Activated T-cell treated with anti-CD3 and anti-CD28 coated beads, Interleukin-2, amount 50 U/mL, for 4 hours (primary cell): ENCODE data around the gene AHCY. TPM values are rescaled to one million over a fixed set of nuclear protein-coding genes. Genes with fewer than 3 reads are reported as not detected.
"Not testable (repeated sequence)": the region's sequence is repeated elsewhere in the genome, so short reads cannot be mapped to it uniquely, and the experiment has no call there.

Experiments
- ATAC-seq, 2 donors: fragments of 200-7000 bp; cut with Tn5 transposase; one replicate each; pipeline ENCODE4 v1.10.0; 2021
- DNase-seq: peaks from one replicate; pipeline ENCODE4 v3.0.0-alpha.2; 2020
- H3K27me3 Mint-ChIP-seq: one replicate; pipeline ENCODE4 v1.8.0; 2021; ENCODE audit warnings: low read depth, mixed read lengths
- H3K36me3 Mint-ChIP-seq: one replicate; pipeline ENCODE4 v1.8.0; 2022; ENCODE audit warnings: mixed read lengths; ENCODE audit not compliant: insufficient read depth
- H3K4me1 Mint-ChIP-seq: one replicate; pipeline ENCODE4 v1.8.0; 2021; ENCODE audit warnings: low read depth, mixed read lengths
- H3K4me3 Mint-ChIP-seq: one replicate; pipeline ENCODE4 v1.8.0; 2021; ENCODE audit warnings: mild to moderate bottlenecking, moderate library complexity, mixed read lengths
- H3K9me3 Mint-ChIP-seq: one replicate; pipeline ENCODE4 v1.8.0; 2021; ENCODE audit warnings: mixed read lengths
- total RNA-seq, 3 donors: library from RNA; stranded (reverse); gene quantifications; one replicate each; pipeline ENCODE4 v1.2.1, GENCODE V29; 2021

Gene AHCY
- total RNA-seq, 3 donors from 2014 or later = 172 to 217 (median 189) TPM

DNA sequence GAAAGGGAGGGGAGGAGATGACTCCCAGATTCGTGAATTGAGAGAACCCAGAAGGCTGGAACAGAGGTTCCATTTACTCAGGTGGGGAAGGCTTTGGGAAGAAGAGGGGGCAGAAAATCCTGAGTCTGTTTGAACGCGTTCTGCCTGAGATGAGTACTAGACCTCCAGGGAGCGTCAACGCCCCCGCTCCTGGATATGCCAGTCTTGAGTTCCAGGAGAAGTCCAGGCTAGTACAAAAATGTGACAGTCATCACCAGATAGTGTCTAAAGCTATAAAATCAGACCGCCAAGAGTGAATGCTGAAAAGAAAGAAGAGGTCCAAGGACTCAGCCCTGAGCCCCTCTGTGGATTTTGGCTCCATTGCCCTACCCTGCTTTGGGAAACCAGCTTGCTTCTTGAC, 8.6 kb downstream of the AHCY start:
- Mint-ChIP-seq H3K36me3 (peaks cover 49% of the 10 kb centered on the region), H3K4me3 (no peak overlapping the region)
- no peak for DNase-seq

DNA sequence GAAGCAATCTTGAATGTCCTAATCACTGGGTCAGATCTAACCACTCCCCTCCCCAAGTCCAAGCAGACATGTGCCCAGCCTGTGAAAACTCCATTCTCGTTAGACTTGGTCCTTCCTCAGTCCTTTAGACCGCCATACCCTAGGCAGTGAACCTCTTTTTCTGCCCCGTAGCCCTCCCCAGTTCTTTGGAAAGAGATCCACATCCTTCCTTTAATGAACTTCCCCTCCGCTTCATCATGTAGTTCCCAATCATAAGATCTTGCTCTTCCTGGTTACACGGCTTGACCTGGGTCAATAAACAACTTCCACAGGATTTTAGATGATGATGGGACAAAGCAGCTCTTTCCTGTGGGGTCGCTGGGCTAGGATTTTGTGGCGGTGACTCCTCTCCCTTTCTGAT, 9.6 kb downstream of the AHCY start:
- H3K27me3 Mint-ChIP-seq = no peaks in the 10 kb centered on the region
- H3K4me1 Mint-ChIP-seq = no peaks in the 10 kb centered on the region
- no peak overlapping the region for H3K4me3 Mint-ChIP-seq
- DNase-seq (no peak), ATAC-seq (no peak)
- H3K36me3 Mint-ChIP-seq = peaks cover 49% of the 10 kb centered on the region
- H3K9me3 Mint-ChIP-seq = no peaks in the 10 kb centered on the region

More for the DNA sequence above, 8.6 kb downstream of the AHCY start:
- H3K27me3 Mint-ChIP-seq = no peaks in the 10 kb centered on the region
- H3K9me3 Mint-ChIP-seq = no peaks in the 10 kb centered on the region
- H3K4me1 Mint-ChIP-seq = no peaks in the 10 kb centered on the region
- no peak for ATAC-seq

DNA sequence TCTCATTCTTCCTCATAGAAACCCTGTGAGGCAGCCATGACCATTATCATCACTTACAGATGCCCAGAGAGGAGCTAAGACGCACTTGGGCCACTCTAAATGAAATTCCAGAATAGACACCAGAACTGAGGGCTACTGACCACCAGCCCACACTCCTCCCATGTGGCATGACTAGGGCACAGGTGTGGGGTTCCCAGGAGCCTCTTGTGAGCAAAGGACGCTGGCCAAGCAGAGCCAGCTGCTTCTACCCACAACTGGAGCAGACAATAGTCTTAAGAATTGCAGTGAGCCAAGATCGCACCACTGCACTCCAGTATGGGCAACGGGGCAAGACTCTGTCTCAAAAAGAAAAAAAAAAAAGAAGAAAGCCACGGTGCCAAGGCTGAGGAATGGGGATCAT, 10.0 kb downstream of the AHCY start:
- no peak overlapping the region for H3K4me3 Mint-ChIP-seq

DNA sequence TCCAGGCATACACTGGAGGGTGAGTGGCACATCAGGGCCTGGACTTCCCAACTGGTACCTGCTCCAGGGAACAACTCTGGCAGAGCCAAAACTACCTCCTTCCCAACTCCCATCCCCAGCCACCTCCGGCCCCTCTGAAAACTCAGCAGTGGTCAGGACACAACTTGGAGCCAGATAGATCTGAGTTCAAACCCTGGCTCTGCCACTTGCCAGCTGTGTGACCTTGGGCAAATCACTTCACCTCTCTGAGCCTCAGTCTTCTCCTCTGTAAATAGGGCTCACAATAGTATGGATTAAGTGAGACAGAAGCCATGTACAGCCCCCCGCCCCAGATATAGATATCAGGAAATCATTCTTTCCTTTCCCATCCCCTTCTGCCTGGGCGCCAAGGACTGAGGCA, 10.7 kb downstream of the AHCY start:
- no peaks in the 10 kb centered on the region for H3K27me3 Mint-ChIP-seq
- ATAC-seq (no peak), DNase-seq (no peak)
- no peak overlapping the region for H3K4me3 Mint-ChIP-seq
- no peaks in the 10 kb centered on the region for H3K9me3 Mint-ChIP-seq
- H3K4me1 Mint-ChIP-seq = no peaks in the 10 kb centered on the region
- H3K36me3 Mint-ChIP-seq = peaks cover 50% of the 10 kb centered on the region

More for the DNA sequence above, 10.0 kb downstream of the AHCY start:
- no peak for DNase-seq
- Mint-ChIP-seq H3K27me3 (no peaks in the 10 kb centered on the region), H3K36me3 (peaks cover 49% of the 10 kb centered on the region), H3K9me3 (no peaks in the 10 kb centered on the region), H3K4me1 (no peaks in the 10 kb centered on the region)
- ATAC-seq = no peak

DNA sequence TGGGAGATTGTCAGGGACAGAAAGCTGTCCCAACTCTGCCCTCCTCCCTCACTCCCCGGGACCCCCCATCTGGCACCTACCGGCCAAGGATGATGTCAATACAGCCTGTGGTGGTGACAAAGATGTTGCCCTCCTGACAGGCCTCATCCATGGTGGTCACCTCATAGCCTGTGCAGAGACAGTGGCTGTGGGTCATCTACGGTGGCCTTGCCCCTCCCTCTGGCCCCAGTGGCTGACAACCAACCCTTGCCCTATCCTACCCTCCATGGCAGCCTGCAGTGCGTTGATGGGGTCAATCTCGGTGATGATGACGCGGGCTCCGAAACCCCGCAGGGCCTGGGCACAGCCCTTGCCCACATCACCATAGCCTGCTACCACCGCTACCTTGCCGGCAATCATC, 12.7 kb downstream of the AHCY start:
- H3K27me3 Mint-ChIP-seq = no peaks in the 10 kb centered on the region
- ATAC-seq (no peak), DNase-seq (no peak)
- no peaks in the 10 kb centered on the region for H3K9me3 Mint-ChIP-seq
- no peak overlapping the region for H3K4me3 Mint-ChIP-seq
- H3K4me1 Mint-ChIP-seq = no peaks in the 10 kb centered on the region
- peaks cover 54% of the 10 kb centered on the region for H3K36me3 Mint-ChIP-seq

DNA sequence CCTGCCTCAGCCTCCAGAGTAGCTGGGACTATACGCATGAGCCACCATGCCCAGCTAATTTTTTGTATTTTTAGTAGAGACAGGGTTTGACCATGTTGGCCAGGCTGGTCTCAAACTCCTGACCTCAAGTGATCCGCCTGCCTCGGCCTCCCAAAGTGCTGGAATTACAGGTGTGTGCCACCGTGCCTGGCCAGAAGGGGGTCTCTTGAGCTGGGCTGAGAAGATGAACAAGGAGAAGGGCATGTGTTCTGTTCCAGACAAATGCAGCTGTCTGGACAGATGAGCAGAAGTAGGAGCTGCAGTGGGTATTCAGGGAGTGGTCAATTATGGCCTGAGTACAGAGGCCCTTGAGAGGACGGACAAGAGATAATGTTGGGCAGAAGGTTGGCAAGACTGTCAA, 15.7 kb downstream of the AHCY start:
- ATAC-seq, H3K9me3 Mint-ChIP-seq, H3K27me3 Mint-ChIP-seq, DNase-seq, H3K4me3 Mint-ChIP-seq, H3K4me1 Mint-ChIP-seq: not testable (repeated sequence)
- H3K36me3 Mint-ChIP-seq = peaks cover 35% of the 10 kb centered on the region

DNA sequence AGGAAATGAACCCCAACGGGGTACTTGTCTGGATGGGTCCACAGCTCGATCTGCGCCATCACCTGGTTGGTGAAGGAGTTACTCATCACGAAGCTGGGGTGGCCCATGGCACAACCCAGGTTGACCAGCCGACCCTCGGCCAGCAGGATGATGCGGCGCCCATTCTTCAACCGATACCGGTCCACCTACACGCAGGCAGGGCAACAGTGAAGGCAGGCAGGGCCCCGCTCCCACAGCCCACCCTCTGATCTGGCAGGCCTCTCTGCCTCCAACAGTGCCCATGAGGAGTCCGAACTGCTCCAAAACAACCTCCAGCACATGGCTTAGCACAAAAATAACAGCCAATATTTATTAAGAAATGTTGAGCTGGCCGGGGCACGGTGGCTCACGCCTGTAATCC, 17.7 kb downstream of the AHCY start:
- no peaks in the 10 kb centered on the region for H3K4me1 Mint-ChIP-seq
- H3K4me3 Mint-ChIP-seq = no peak overlapping the region
- no peak for ATAC-seq
- H3K36me3 Mint-ChIP-seq = peaks cover 27% of the 10 kb centered on the region
- no peaks in the 10 kb centered on the region for H3K27me3 Mint-ChIP-seq
- no peak for DNase-seq
- H3K9me3 Mint-ChIP-seq = no peaks in the 10 kb centered on the region

DNA sequence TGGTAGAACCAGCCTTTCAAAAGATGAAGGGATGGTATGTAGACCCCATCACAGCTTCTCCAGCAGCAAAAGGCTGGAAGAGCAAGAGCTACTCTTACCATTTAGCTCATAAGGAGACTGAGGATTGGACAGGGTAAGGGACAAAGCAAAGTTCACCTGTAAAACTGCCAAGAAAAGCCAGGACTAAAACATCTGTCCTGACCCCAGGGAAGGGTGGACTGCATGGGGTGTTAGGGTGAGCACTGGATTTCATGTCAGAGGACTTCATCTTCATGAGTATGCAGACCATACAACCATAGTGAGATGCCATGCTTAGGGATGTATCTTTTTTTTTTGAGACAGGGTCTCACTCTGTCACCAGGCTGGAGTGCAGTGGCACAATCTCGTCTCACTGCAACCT, 19.3 kb downstream of the AHCY start:
- ATAC-seq (no peak), DNase-seq (no peak)
- Mint-ChIP-seq H3K9me3 (no peaks in the 10 kb centered on the region), H3K4me3 (no peak overlapping the region), H3K4me1 (no peaks in the 10 kb centered on the region), H3K27me3 (no peaks in the 10 kb centered on the region), H3K36me3 (peaks cover 25% of the 10 kb centered on the region)

DNA sequence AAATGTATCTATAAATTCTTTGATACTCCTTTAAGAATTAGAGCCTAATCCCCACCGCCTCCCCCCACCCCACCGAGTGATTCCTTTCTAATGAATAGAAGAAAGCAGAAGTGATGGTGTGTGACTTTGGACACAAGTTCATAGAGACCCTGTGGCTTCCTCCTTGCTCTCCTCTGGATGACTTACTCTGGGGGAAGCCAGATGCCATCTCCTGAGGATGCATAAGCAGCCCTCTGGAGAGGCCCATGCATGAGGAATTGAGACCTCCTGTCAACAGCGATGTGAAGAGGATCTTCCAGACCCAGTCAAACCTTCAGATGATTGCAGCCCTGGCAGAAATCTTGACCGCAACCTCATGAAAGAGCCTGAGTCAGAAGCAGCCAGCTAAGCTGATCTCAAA, 21.1 kb downstream of the AHCY start:
- no peak for ATAC-seq
- Mint-ChIP-seq H3K4me3 (no peak overlapping the region), H3K4me1 (no peaks in the 10 kb centered on the region), H3K36me3 (peaks cover 32% of the 10 kb centered on the region), H3K9me3 (no peaks in the 10 kb centered on the region), H3K27me3 (no peaks in the 10 kb centered on the region)
- DNase-seq = no peak

DNA sequence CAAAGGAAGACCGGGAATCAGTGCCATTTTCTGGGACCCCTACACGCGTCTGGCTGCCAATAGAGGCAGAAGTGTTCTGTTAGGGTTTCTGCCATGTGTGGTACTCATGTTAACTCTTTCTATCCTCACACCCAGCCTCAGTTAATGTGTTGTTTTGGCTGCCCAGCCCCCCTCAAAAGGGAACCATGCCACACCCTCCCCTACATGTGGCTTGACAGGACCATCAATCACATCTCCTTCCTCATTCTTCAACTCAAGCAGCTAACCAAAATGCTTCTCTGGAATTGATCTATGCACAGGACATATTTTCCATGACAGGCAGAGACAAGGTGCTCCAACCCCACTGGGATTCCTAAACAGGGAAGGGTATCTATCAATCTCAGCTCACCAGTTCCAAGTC, 22.0 kb downstream of the AHCY start:
- H3K9me3 Mint-ChIP-seq = no peaks in the 10 kb centered on the region
- no peaks in the 10 kb centered on the region for H3K27me3 Mint-ChIP-seq
- H3K4me3 Mint-ChIP-seq = no peak overlapping the region
- H3K4me1 Mint-ChIP-seq = no peaks in the 10 kb centered on the region
- peaks cover 27% of the 10 kb centered on the region for H3K36me3 Mint-ChIP-seq
- no peak for DNase-seq
- ATAC-seq = no peak

DNA sequence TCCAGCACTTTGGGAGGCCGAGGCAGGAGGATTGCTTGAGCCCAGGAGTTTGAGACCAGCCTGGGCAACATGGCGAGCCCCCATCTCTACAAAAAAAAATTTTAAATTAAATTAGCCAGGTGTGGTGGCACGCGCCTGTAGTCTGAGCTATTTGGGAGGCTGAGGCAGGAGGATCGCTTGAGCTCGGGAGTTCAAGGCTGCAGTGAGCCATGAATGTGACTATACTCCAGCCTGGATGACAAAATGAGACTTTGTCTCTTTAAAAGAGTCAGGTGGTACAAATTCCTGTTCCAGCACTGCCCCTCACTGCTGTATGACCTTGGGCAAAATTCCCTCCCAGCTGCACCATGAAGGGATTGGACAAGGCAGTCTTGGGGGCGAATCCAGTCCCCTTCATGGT, 28.5 kb downstream of the AHCY start:
- Mint-ChIP-seq H3K36me3 (peaks cover 26% of the 10 kb centered on the region), H3K4me3 (no peak overlapping the region), H3K4me1 (no peaks in the 10 kb centered on the region), H3K27me3 (no peaks in the 10 kb centered on the region), H3K9me3 (no peaks in the 10 kb centered on the region)
- ATAC-seq = no peak
- DNase-seq = no peak

DNA sequence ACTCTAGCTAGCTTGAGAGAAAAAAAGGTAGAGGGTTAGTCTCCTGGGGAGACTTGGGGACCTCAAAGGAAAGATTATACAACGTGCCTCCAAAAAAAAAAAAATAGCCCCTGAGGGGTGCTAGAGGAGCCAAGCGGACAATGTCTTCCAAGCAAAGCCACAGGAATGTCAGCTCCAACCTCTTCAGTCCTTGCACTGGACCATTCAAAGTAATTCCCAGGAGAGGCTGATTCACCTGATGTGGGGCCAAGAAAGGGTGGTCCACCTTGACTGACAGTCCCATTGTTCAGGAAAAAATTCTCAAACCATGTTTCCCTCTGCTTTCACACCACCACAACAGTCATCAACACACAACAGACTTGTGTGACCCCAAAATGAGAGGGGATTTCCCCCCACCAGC, 31.2 kb downstream of the AHCY start:
- ATAC-seq (no peak), DNase-seq (no peak)
- Mint-ChIP-seq H3K4me1 (peaks cover 5% of the 10 kb centered on the region), H3K9me3 (no peaks in the 10 kb centered on the region), H3K4me3 (no peak overlapping the region), H3K27me3 (peaks cover 6% of the 10 kb centered on the region), H3K36me3 (peaks cover 14% of the 10 kb centered on the region)

DNA sequence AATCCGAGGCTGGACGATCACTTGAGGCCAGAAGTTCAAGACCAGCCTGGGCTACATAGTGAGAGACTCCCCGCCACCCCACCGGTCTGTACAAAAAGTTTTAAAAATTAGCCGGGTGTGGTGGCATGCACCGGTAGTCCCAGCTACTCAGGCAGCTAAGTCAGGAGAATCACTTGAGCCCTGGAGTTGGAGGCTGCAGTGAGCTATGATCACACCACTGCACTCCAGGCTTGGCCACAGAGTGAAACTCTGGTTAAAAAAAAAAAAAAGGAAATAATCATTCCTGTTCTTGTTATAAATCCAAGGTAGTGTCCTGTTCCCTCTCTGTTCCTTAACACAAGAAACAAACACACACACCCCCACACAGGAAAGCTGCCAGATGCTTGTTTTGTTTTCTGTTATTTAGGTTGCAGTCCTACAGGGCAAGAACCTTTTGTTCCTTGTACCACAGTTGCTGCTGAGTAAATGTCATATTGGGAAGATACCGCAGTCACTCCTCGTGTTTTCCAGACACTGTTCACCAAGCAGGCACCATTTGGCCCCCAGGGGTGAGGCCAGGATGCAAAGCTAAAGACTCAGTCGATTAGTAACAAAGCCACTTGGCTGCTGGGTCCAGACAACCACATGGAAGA, 33.0 kb downstream of the AHCY start:
- H3K27me3 Mint-ChIP-seq = peaks cover 6% of the 10 kb centered on the region
- no peak for DNase-seq

DNA sequence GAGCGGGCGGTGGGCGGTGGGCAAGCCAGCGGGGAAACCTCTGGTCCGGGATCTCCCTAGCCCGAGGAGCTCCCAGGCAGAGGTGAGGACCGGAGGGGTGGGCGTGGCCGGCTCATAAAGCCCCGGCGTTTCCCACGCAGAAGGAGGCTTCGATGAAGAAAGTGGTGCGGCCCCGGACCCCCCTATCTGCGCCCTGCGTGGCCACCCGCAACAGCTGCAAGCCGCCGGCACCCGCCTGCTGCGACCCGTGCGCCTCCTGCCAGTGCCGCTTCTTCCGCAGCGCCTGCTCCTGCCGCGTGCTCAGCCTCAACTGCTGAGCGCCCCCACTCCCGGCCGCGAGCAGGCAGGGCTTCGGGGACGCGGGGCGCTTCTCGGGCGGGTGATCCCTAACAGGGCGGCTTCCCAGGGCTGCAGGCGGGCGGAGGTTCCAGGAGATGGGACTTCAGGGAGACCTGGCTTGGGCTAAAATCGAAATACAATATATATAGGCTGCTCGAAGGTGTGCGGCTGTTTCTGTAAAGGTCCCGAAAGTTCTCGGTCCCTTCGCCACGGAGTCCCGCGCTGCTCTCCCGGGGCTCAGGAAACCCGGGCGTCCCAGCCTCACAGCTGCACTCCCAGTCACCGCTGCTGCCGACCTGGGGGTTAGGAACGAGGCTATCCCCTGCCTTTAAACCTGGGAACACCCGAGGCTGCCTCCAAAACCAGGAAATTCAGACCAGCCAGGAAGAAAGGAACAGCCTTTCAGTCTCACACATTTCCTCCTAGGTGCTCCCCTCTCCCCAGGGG, 34.1 kb downstream of the AHCY start:
- Mint-ChIP-seq H3K36me3 (peaks cover 8% of the 10 kb centered on the region), H3K9me3 (no peaks in the 10 kb centered on the region), H3K27me3 (peaks cover 6% of the 10 kb centered on the region), H3K4me3 (peak overlapping the region; percentile 58), H3K4me1 (peaks cover 5% of the 10 kb centered on the region)
- ATAC-seq = peak; percentile 73 to 83
- DNase-seq = peak; percentile 12

More for the DNA sequence above, 33.0 kb downstream of the AHCY start:
- ATAC-seq = no peak
- Mint-ChIP-seq H3K4me1 (peaks cover 5% of the 10 kb centered on the region), H3K9me3 (no peaks in the 10 kb centered on the region), H3K36me3 (peaks cover 12% of the 10 kb centered on the region), H3K4me3 (no peak overlapping the region)

DNA sequence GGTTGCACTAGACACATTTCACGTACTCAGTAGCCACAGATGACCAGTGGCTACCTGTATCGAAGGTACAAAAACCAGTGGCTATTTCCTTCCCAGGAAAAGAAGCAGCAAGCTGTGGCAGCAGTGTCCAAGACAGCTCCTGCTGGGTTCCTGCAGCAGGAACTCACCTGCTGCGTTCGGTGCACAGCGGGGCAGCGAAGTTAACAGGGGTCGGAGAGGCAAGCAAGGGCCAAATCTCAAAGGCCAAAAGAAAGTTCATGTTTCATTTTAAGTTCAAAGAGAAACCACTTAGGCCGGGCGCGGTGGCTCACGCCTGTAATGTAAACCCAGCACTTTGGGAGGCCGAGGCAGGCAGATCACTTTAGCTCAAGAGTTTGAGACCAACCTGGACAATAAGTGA, 35.0 kb downstream of the AHCY start:
- ATAC-seq (no peak), DNase-seq (no peak)
- peaks cover 5% of the 10 kb centered on the region for H3K4me1 Mint-ChIP-seq
- H3K36me3 Mint-ChIP-seq = peaks cover under 1% of the 10 kb centered on the region
- peaks cover 6% of the 10 kb centered on the region for H3K27me3 Mint-ChIP-seq
- no peaks in the 10 kb centered on the region for H3K9me3 Mint-ChIP-seq
- H3K4me3 Mint-ChIP-seq = no peak overlapping the region
